DOHH2 (cell line): Measurements from ENCODE around the gene NOC4L.

Experiments used
- CTCF ChIP-seq: fragments of 200-600 bp; sonication (generic); IDR thresholded peaks from one replicate; pipeline ENCODE4 v1.5.1; 2014; ENCODE audit warnings: antibody characterized with exemption, mild to moderate bottlenecking, low read depth, low read length; ENCODE audit not compliant: poor library complexity, severe bottlenecking
- EZH2phosphoT487 ChIP-seq: fragments of 200-600 bp; sonication (generic); IDR thresholded peaks from 2 replicates; pipeline ENCODE4 v1.6.1; 2017; ENCODE audit warnings: borderline replicate concordance, mild to moderate bottlenecking, antibody characterized with exemption, low read length, moderate library complexity, mixed read lengths

DNA sequence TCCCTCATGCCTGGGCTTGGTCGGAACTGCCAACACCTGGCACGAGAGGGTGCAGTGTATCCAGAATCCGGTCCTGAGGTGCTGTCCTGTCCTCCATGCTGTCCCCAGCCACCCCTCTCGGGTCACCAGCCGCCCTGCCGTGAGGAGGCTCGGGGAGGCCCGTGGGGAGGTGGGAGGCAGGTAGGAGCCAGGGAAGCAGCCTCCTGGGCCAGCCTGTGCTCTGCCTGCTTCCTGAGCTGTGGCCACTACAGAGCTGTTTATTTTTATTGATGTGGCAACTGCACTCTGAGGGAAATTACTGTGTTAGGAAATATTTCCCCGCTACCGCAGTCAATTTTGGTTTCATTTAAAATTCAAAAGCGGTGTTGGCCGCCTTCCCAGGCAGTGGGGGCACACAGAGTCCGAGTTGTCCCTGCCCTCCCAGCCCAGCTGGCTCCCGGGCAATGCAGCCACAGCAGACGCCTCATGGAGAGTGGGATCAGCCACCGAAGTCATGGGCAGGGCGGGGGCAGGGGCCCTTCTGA, 18.3 kb downstream of the NOC4L start:
- TF ChIP-seq CTCF (no peak), EZH2phosphoT487 (no peak)
